PFSK-1 (cell line): ENCODE data around the gene PDCD11.

Source experiments
- FOXP2 ChIP-seq: optimal IDR thresholded peaks from 2 replicates; pipeline ENCODE3; 2011; ENCODE audit warnings: borderline replicate concordance, control low read depth, inconsistent platforms; ENCODE audit not compliant: insufficient read depth; ENCODE audit errors: extremely low read length, extremely low read depth
- POLR2AphosphoS5 ChIP-seq: IDR thresholded peaks from 2 replicates; pipeline ENCODE4 v1.6.1; 2012; ENCODE audit warnings: low read depth, mild to moderate bottlenecking, control low read depth, low read length, moderate library complexity
- REST ChIP-seq, 2 experiments: IDR thresholded peaks; 2 replicates each; pipeline versions ENCODE4 v1.6.1 to v1.8.0; 2011 to 2012; ENCODE audit warnings: low read depth in 2 of 2, low read length in 2 of 2, control low read depth in 1 of 2, inconsistent platforms in 1 of 2, mild to moderate bottlenecking in 1 of 2, moderate library complexity in 1 of 2; ENCODE audit not compliant: insufficient read depth in 1 of 2
- SIN3A ChIP-seq: IDR thresholded peaks from 2 replicates; pipeline ENCODE4 v1.6.1; 2012; ENCODE audit warnings: mild to moderate bottlenecking, low read length, moderate library complexity, borderline replicate concordance; ENCODE audit not compliant: insufficient read depth
- TAF1 ChIP-seq: IDR thresholded peaks from 2 replicates; pipeline ENCODE4 v1.6.1; 2012; ENCODE audit warnings: low read length, control low read depth, borderline replicate concordance; ENCODE audit not compliant: insufficient read depth

The PDCD11 gene

GRCh38 chr10:103445366-103445765 is 48.9 kb downstream of the PDCD11 start:
- no peak for TF ChIP-seq SIN3A
- TF ChIP-seq FOXP2, result no peak
- no peak for TF ChIP-seq TAF1
- no peak for TF ChIP-seq POLR2AphosphoS5
- TF ChIP-seq REST (IDR thresholded peaks at IDR 0.05; ENCODE audit: insufficient read depth in 1 of 2, low read depth in 2 of 2, low read length in 2 of 2), result no peak

GRCh38 chr10:103445767-103446567 is 49.5 kb downstream of the PDCD11 start:
- TF ChIP-seq FOXP2, result no peak
- TF ChIP-seq POLR2AphosphoS5, result no peak
- no peak for TF ChIP-seq REST (IDR thresholded peaks at IDR 0.05; ENCODE audit: insufficient read depth in 1 of 2, low read depth in 2 of 2, low read length in 2 of 2)
- TF ChIP-seq SIN3A, result no peak
- no peak for TF ChIP-seq TAF1

GRCh38 chr10:103447187-103447586 is 50.8 kb downstream of the PDCD11 start:
- TF ChIP-seq POLR2AphosphoS5 (no peak), FOXP2 (no peak), SIN3A (no peak), REST (IDR thresholded peaks at IDR 0.05; ENCODE audit: insufficient read depth in 1 of 2, low read depth in 2 of 2, low read length in 2 of 2) (no peak), TAF1 (no peak)

- TF ChIP-seq SIN3A (no peak), TAF1 (no peak), POLR2AphosphoS5 (no peak), REST (IDR thresholded peaks at IDR 0.05; ENCODE audit: insufficient read depth in 1 of 2, low read depth in 2 of 2, low read length in 2 of 2) (no peak), FOXP2 (no peak)
Observed at GRCh38 chr10:103448746-103449145, 52.3 kb downstream of the PDCD11 start.
